ENCODE measurements around the gene CFLAR. TPM values are rescaled to one million over a fixed set of nuclear protein-coding genes. Genes with fewer than 3 reads are reported as not detected.
"Not testable (repeated sequence)": the region's sequence is repeated elsewhere in the genome, so short reads cannot be mapped to it uniquely, and the experiment has no call there.

Gene CFLAR
- total RNA-seq, 1 donor from 2014 or later = 11.4 TPM

DNA sequence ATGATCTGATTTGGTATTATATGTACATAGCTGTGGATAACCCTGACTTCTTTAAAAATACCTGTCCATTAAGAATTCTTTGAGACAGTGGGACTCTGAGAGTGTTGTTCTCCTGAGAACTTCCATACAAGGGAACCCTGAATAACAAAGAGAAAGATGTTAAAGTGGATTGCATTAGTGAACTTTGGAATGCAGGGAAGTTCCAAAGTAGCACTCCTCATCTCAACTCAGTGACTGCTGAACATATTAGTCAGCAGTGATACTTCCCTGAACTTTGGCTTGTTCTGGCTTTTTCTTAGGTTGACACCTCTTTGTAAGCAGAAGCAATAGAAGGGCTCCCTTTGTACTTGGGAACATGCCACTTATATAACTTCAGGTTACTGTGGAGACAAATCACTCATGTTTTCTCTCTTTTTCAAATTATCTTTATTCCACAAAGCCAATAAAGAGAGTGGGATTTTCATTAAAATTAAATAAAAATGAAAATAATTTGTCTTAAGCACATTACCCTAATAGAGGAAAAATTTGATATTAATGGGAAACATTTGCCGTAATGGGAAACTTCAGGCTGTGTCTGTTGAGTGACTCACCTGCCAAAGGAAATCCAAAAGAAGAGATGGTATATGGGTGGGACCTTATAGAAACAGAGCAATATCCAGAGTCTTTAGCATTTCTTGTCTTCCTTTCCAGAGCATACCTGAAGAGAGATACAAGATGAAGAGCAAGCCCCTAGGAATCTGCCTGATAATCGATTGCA lies 33.3 kb downstream of the CFLAR start:
- H3K4me2 ChIP-seq = no peak overlapping the region
- no peaks in the 10 kb centered on the region for H3F3A ChIP-seq (ENCODE audit: low read depth)
- H3K36me3 ChIP-seq = no peaks in the 10 kb centered on the region
- Mint-ChIP-seq H3K4me3 (no peak overlapping the region), H3K9me3 (no peaks in the 10 kb centered on the region), H3K4me1 (no peaks in the 10 kb centered on the region), H3K36me3 (no peaks in the 10 kb centered on the region), H3K27me3 (ENCODE audit: insufficient read depth, low read depth) (peaks cover 2% of the 10 kb centered on the region), H3K27ac (no peak overlapping the region)
- no peaks in the 10 kb centered on the region for H4K20me1 ChIP-seq (ENCODE audit: low read depth)
- H3K79me2 ChIP-seq (ENCODE audit: low read depth) = no peaks in the 10 kb centered on the region
- no peak for TF ChIP-seq EZH2phosphoT487 (IDR thresholded peaks at IDR 0.05)
- TF ChIP-seq EZH2 (IDR thresholded peaks at IDR 0.05) = no peak
- TF ChIP-seq CTCF (IDR thresholded peaks at IDR 0.05) = no peak
- no peak overlapping the region for H3K27ac ChIP-seq
- H3K9ac ChIP-seq = no peak overlapping the region
- H3K9me3 ChIP-seq (ENCODE audit: low read depth) = no peaks in the 10 kb centered on the region
- no peak overlapping the region for H3K4me3 ChIP-seq
- no peak overlapping the region for H2AFZ ChIP-seq (replicated peaks)
- no peaks in the 10 kb centered on the region for H3K4me1 ChIP-seq
- DNase-seq (ENCODE audit: low spot score) = no peak
- H3K27me3 ChIP-seq = no peaks in the 10 kb centered on the region

DNA sequence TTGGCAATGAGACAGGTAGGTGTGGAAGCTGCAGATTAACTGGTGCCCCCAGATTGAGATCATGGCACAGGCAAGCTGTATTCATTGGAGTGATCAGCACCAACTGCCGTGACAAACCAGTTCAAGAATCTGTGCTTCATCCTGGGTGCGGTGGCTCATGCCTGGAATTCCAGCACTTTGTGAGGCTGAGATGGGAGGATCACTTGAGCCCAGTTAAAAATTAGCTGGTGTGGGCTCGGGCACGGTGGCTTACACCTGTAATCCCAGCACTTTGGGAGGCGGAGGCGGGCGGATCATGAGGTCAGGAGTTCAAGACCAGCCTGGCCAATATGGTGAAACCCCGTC lies 33.8 kb downstream of the CFLAR start:
- H3K9ac ChIP-seq; H3K4me3 ChIP-seq; H3K27me3 Mint-ChIP-seq (ENCODE audit: insufficient read depth, low read depth); H3K9me3 Mint-ChIP-seq; H3F3A ChIP-seq (ENCODE audit: low read depth); H3K4me1 ChIP-seq; DNase-seq (ENCODE audit: low spot score); H3K9me3 ChIP-seq (ENCODE audit: low read depth); H3K27ac Mint-ChIP-seq; H3K27me3 ChIP-seq; H3K4me3 Mint-ChIP-seq; H3K36me3 ChIP-seq; H3K36me3 Mint-ChIP-seq; H3K4me2 ChIP-seq; H4K20me1 ChIP-seq (ENCODE audit: low read depth); H3K4me1 Mint-ChIP-seq; H3K27ac ChIP-seq; H2AFZ ChIP-seq (replicated peaks); H3K79me2 ChIP-seq (ENCODE audit: low read depth): not testable (repeated sequence)

DNA sequence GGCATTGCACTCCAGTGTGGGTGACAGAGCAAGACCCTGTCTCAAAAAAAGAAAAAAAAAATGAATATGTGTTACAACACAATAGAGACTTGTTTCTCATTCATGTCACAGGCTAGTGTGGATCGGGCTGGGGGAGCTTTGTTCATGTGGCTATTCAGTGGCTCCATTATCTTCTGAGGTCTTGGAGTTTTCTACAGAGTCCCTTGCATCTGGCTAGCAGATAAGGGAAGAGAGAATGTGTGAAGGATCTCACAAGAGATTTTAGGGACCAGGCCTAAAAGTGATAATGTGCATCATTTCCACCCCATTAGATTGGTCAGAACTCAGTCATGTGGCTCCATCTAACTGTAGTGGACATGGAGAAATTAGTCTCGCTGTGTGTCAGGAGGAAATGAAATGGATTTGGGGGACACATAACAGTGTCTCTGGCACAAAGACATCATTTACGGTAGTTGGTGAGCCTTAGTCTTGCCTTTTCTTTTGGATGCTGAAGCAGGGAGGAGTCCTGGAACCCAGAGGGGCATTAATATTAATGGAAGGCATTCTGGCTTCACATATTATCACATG lies 34.6 kb downstream of the CFLAR start:
- no peak overlapping the region for H3K27ac Mint-ChIP-seq

More for the DNA sequence above, 34.6 kb downstream of the CFLAR start:
- H3K9me3 Mint-ChIP-seq = no peaks in the 10 kb centered on the region
- Histone ChIP-seq H3K27ac (no peak overlapping the region), H3F3A (ENCODE audit: low read depth) (no peaks in the 10 kb centered on the region), H3K79me2 (ENCODE audit: low read depth) (no peaks in the 10 kb centered on the region), H4K20me1 (ENCODE audit: low read depth) (no peaks in the 10 kb centered on the region), H3K27me3 (no peaks in the 10 kb centered on the region), H3K4me1 (no peaks in the 10 kb centered on the region), H3K4me3 (no peak overlapping the region), H3K4me2 (no peak overlapping the region), H3K36me3 (no peaks in the 10 kb centered on the region), H3K9ac (no peak overlapping the region), H3K9me3 (ENCODE audit: low read depth) (no peaks in the 10 kb centered on the region), H2AFZ (replicated peaks) (no peak overlapping the region)
- H3K36me3 Mint-ChIP-seq = no peaks in the 10 kb centered on the region
- peaks cover 3% of the 10 kb centered on the region for H3K27me3 Mint-ChIP-seq (ENCODE audit: insufficient read depth, low read depth)
- no peak for DNase-seq (ENCODE audit: low spot score)
- H3K4me3 Mint-ChIP-seq = no peak overlapping the region
- TF ChIP-seq CTCF (IDR thresholded peaks at IDR 0.05) (no peak), EZH2phosphoT487 (IDR thresholded peaks at IDR 0.05) (no peak), EZH2 (IDR thresholded peaks at IDR 0.05) (no peak)
- H3K4me1 Mint-ChIP-seq = no peaks in the 10 kb centered on the region
